Ramos (cell line): ENCODE measurements around the gene CALML6.

Source experiments
- in situ Hi-C: fragments of 300-500 bp; cut with MboI; formaldehyde crosslinking; loops from one replicate; pipeline ENCODE4 v1.14.3; 2022; ENCODE audit warnings: low sequenced_read_pairs; ENCODE audit not compliant: unreplicated experiment

CALML6 gene

GRCh38 chr1:1908506-1908791 is 6.6 kb upstream of the CALML6 start:
- in situ Hi-C loops, result no loop called here

- in situ Hi-C loops, result no loop called here
Observed at GRCh38 chr1:1910033-1910465, 5.0 kb upstream of the CALML6 start.

- in situ Hi-C loops, result no loop called here
Observed at GRCh38 chr1:1910651-1911331, 4.3 kb upstream of the CALML6 start.

- in situ Hi-C loops, result no loop called here
Observed at GRCh38 chr1:1911350-1912041, 3.6 kb upstream of the CALML6 start.

- in situ Hi-C loops, result no loop called here
Observed at GRCh38 chr1:1914101-1914970, 724 bp upstream of the CALML6 start.

- in situ Hi-C loops, result no loop called here
Observed at GRCh38 chr1:1915911-1916840, 1.1 kb downstream of the CALML6 start.

GRCh38 chr1:1916851-1917251 is 1.8 kb downstream of the CALML6 start:
- in situ Hi-C loops, result no loop called here

GRCh38 chr1:1917304-1917976 is 2.4 kb downstream of the CALML6 start:
- in situ Hi-C loops, result no loop called here

- in situ Hi-C loops, result no loop called here
Observed at GRCh38 chr1:1917995-1918900, 3.2 kb downstream of the CALML6 start.

GRCh38 chr1:1918901-1919303 is 3.8 kb downstream of the CALML6 start, which contains the start of gene TMEM52:
Gene TMEM52 (minus strand): TSS chr1:1919279. CDS start chr1:1919265, 14 bp downstream.
- in situ Hi-C loops, result no loop called here

- in situ Hi-C loops, result no loop called here
Observed at GRCh38 chr1:1919304-1920056, 4.4 kb downstream of the CALML6 start.

GRCh38 chr1:1920057-1920607 is 5.1 kb downstream of the CALML6 start:
- in situ Hi-C loops, result no loop called here

GRCh38 chr1:1920608-1921458 is 5.8 kb downstream of the CALML6 start:
- in situ Hi-C loops, result no loop called here

GRCh38 chr1:1921459-1921862 is 6.4 kb downstream of the CALML6 start:
- in situ Hi-C loops, result no loop called here

- in situ Hi-C loops, result no loop called here
Observed at GRCh38 chr1:1921901-1922701, 7.0 kb downstream of the CALML6 start.

- in situ Hi-C loops, result no loop called here
Observed at GRCh38 chr1:1922702-1922955, 7.6 kb downstream of the CALML6 start.
